Upper lobe of right lung (tissue), 1 donor: ENCODE measurements around the gene NUBPL. TPM values are rescaled to one million over a fixed set of nuclear protein-coding genes. Genes with fewer than 3 reads are reported as not detected.

Experiments used
- ATAC-seq: fragments of 200-7000 bp; cut with Tn5 transposase; one replicate; pipeline ENCODE4 v1.9.1; 2020; ENCODE audit warnings: mild to moderate bottlenecking, moderate library complexity
- DNase-seq: peaks from one replicate; pipeline ENCODE4 v3.0.0-alpha.2; 2020
- H3K27ac ChIP-seq: fragments of 200-600 bp; one replicate; pipeline ENCODE4 v1.8.0; 2022
- H3K27me3 ChIP-seq: fragments of 200-600 bp; one replicate; pipeline ENCODE4 v1.8.0; 2022; ENCODE audit warnings: mild to moderate bottlenecking
- H3K36me3 ChIP-seq: fragments of 200-600 bp; one replicate; pipeline ENCODE4 v1.8.0; 2022
- H3K4me1 ChIP-seq: fragments of 200-600 bp; one replicate; pipeline ENCODE4 v1.8.0; 2022
- H3K4me3 ChIP-seq: fragments of 200-600 bp; one replicate; pipeline ENCODE4 v1.8.0; 2022; ENCODE audit warnings: mild to moderate bottlenecking
- H3K9me3 ChIP-seq: fragments of 200-600 bp; one replicate; pipeline ENCODE4 v1.8.0; 2022
- CTCF ChIP-seq: fragments of 200-600 bp; IDR thresholded peaks from one replicate; pipeline ENCODE4 v1.8.0; 2022; ENCODE audit warnings: antibody characterized with exemption
- intact Hi-C: fragments of 100-400 bp; cut with DNase I; formaldehyde crosslinking; loops from one replicate; pipeline ENCODE4 v1.11.0; 2022
- total RNA-seq: library from RNA; stranded (reverse); fragmentation: NEBNext Ultra II Directional; extraction: Animal tissue kit (Norgen Biotek cat#: 25700); gene quantifications from one replicate; pipeline ENCODE4 v1.2.1, GENCODE V29; 2021
- donor health status: DM: no; HTN: yes; CAD: no; lungs with severe emphysema.

The NUBPL gene
- total RNA-seq, 1 donor from 2014 or later = 12.1 TPM

GRCh38 chr14:31718985-31719384 is 157.8 kb downstream of the NUBPL start:
- Histone ChIP-seq H3K9me3 (no peaks in the 10 kb centered on the region), H3K27ac (no peak overlapping the region), H3K36me3 (no peaks in the 10 kb centered on the region), H3K27me3 (no peaks in the 10 kb centered on the region), H3K4me3 (no peak overlapping the region), H3K4me1 (no peaks in the 10 kb centered on the region)
- TF ChIP-seq CTCF = no peak
- no peak for DNase-seq
- no peak for ATAC-seq
- intact Hi-C loops = no loop called here

- intact Hi-C loops = no loop called here
- TF ChIP-seq CTCF = no peak
- no peak for DNase-seq
- Histone ChIP-seq H3K27me3 (no peaks in the 10 kb centered on the region), H3K4me1 (no peaks in the 10 kb centered on the region), H3K9me3 (no peaks in the 10 kb centered on the region), H3K36me3 (no peaks in the 10 kb centered on the region), H3K27ac (no peak overlapping the region), H3K4me3 (no peak overlapping the region)
- ATAC-seq = no peak
These were observed 165.1 kb downstream of the NUBPL start for GRCh38 chr14:31726337-31726736.

GRCh38 chr14:31727797-31728196 is 166.6 kb downstream of the NUBPL start:
- intact Hi-C loops = no loop called here
- Histone ChIP-seq H3K9me3 (no peaks in the 10 kb centered on the region), H3K4me1 (no peaks in the 10 kb centered on the region), H3K27ac (no peak overlapping the region), H3K36me3 (no peaks in the 10 kb centered on the region), H3K27me3 (no peaks in the 10 kb centered on the region), H3K4me3 (no peak overlapping the region)
- ATAC-seq (no peak), DNase-seq (no peak)
- no peak for TF ChIP-seq CTCF

GRCh38 chr14:31740688-31741087 is 179.5 kb downstream of the NUBPL start:
- no peaks in the 10 kb centered on the region for H3K36me3 ChIP-seq
- H3K27me3 ChIP-seq = no peaks in the 10 kb centered on the region
- no peaks in the 10 kb centered on the region for H3K9me3 ChIP-seq
- DNase-seq (no peak), ATAC-seq (no peak)
- TF ChIP-seq CTCF = no peak
- intact Hi-C loops = no loop called here
- no peaks in the 10 kb centered on the region for H3K4me1 ChIP-seq
- H3K27ac ChIP-seq = no peak overlapping the region
- H3K4me3 ChIP-seq = no peak overlapping the region

- TF ChIP-seq CTCF = no peak
- Histone ChIP-seq H3K4me1 (no peaks in the 10 kb centered on the region), H3K27ac (no peak overlapping the region), H3K4me3 (no peak overlapping the region), H3K36me3 (no peaks in the 10 kb centered on the region), H3K9me3 (peaks cover 25% of the 10 kb centered on the region), H3K27me3 (no peaks in the 10 kb centered on the region)
- ATAC-seq = no peak
- intact Hi-C loops = no loop called here
- no peak for DNase-seq
These were observed 184.5 kb downstream of the NUBPL start for GRCh38 chr14:31745741-31746140.

- no peak overlapping the region for H3K4me3 ChIP-seq
These were observed 185.1 kb downstream of the NUBPL start for GRCh38 chr14:31746326-31746725.

More at GRCh38 chr14:31746326-31746725, 185.1 kb downstream of the NUBPL start:
- no peak for TF ChIP-seq CTCF
- Histone ChIP-seq H3K36me3 (no peaks in the 10 kb centered on the region), H3K27ac (no peak overlapping the region), H3K9me3 (peaks cover 25% of the 10 kb centered on the region), H3K4me1 (no peaks in the 10 kb centered on the region), H3K27me3 (no peaks in the 10 kb centered on the region)
- ATAC-seq (no peak), DNase-seq (no peak)
- intact Hi-C loops = no loop called here
